COR-L47 (cell line): Measurements from ENCODE around the gene C1orf232.

ENCODE experiments used
- DNase-seq: peaks from one replicate; lab custom pipeline; 2025; lab: John Stamatoyannopoulos, UW

C1orf232 gene

GRCh38 chr1:26156285-26157038 lies 12.3 kb downstream of the C1orf232 start:
- DNase-seq, result peak; percentile 58

- DNase-seq, result no peak
These were observed 13.1 kb downstream of the C1orf232 start for GRCh38 chr1:26155370-26156284.

GRCh38 chr1:26154750-26155149 lies 14.0 kb downstream of the C1orf232 start:
- no peak for DNase-seq

- no peak for DNase-seq
These were observed 14.7 kb downstream of the C1orf232 start for GRCh38 chr1:26153966-26154532.

GRCh38 chr1:26148887-26149286 lies 19.9 kb downstream of the C1orf232 start:
- no peak for DNase-seq

- DNase-seq, result no peak
These were observed 22.8 kb downstream of the C1orf232 start for GRCh38 chr1:26145960-26146294.

DNA sequence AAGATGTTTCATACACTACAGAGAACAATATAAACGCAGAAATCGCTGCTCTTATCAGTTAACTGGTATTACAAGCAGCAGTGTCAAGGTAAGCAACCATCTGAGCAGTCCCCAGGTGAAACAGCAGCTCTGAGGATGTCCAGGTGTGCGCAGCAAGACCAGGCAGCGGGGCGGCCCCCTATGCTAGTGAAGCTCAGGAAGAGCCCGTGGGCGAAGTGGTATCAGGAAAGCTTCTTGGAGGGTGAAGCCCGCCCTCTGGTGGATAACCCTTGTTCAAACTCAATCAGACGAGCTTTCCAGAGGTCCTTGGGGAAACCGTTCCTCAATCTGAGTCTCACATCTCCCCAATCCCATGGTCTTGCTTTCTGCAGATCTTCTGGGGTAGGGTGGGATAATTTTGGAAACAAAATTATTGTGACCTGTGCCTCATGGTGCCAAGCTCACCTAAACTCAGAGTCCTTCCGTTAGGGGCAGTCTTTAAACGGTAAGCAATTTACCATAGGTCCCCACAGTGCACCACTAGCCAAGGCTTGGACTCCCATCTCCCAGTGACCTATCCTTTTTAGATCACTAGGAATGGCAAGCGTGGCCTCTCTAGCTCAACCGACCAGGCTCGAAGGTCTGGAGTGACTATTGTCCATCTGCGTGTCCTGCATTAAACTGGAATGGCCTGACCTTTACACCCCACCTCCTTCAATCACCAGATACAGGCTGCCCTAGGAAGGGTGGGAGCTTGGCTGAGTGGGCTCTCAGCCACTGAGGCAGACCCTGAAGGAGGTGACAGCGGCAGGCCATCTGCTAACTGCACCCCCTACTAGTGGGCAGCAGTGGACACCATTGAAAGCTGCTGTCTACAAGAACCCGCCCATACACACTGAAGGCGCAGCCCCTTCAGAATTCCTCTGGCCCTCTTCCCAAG lies 23.5 kb downstream of the C1orf232 start:
- DNase-seq, result peak; percentile 92

GRCh38 chr1:26142159-26142558 lies 26.6 kb downstream of the C1orf232 start:
- no peak for DNase-seq

GRCh38 chr1:26138974-26139558 lies 29.7 kb downstream of the C1orf232 start:
- DNase-seq, result no peak

- no peak for DNase-seq
These were observed 34.3 kb downstream of the C1orf232 start for GRCh38 chr1:26134466-26134865.

DNA sequence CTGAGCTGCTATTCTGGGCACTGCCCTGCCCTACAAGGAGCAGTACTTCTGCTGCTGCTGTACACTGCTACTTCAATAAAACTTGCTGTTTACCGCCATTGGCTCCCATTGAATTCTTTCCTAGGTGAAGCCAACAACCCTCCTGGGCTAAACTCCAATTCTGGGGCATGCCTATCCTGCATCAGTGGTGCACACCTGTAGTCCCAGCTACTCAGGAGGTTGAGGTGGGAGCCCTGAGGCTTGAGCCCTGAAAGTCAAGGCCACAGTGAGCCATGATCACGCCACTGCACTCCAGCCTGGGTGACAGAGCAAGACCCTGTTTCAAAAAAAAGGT lies 36.0 kb downstream of the C1orf232 start:
- no peak for DNase-seq

GRCh38 chr1:26132128-26132833 lies 36.5 kb downstream of the C1orf232 start:
- DNase-seq, result no peak

DNA sequence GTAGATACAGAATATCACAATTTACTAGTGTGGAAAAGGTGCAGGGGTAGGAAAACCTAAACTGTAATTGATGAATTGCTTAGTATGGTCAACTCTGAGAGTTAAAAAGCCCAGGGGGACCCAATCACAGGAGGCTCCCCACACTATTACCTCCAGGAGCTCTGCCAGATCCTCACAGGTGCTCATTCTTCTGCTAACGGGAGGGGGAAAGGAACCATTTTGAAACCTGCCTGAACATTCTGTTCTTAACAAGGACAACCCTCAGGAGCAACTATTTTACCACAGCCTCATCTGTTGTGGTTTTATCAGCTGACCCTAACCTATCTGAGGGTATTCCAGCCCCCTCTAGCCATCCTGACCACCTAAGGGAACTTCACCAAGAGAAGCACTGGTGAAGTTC lies 38.1 kb downstream of the C1orf232 start:
- DNase-seq, result no peak

- no peak for DNase-seq
These were observed 39.0 kb downstream of the C1orf232 start for GRCh38 chr1:26129778-26130177.

- DNase-seq, result no peak
These were observed 41.3 kb downstream of the C1orf232 start for GRCh38 chr1:26127235-26128163.

DNA sequence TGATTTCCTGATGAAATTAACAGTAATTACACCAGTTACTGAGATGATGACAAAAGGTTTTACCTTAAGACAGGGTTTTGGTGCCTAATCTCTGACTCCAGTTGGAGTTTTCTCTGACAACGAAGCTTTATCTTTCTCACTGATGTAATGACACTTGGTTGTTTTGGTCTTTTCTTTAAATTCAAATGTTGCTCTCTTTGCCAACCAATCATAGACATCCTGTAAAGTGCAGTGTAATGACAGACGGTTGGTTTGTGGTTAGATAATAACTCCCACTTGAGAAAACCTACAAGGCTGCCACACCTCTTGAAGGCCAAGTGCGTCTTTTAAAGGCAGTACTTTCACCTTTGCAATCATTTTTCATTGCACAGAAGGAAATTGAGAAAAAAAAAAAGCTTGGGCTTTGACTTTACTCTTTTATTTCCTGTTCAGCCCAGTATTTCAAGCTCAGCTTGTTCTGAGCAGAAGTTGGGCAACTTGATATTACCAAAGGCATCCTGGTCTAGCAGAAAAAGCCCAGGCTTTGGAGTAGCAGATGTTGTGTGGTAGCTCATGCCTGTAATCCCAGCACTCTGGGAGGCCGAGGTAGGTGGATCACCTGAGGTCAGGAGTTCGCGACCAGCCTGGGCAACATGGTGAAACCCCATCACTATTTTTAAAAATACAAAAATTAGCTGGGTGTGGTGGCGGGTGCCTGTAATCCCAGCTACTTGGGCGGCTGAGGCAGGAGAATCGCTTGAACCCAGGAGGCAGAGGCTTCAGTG lies 42.3 kb downstream of the C1orf232 start:
- no peak for DNase-seq

DNA sequence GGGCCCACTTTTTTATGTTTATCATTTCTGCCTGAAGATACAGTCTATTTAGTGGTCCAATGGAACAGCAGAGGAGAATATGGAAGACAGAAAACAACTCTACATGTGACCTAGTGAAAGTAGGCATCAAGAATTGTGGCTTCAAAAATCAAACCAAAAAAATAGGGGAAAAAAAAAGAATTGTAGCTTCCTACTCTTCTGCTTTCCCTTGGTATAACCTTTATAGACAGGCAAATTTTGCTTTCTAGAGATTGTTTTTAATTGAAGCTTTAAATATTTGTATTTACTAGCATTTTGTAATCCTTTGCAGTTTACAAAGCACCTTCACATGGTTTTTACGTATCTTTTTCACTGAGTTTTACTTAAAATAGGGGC lies 42.8 kb downstream of the C1orf232 start:
- DNase-seq, result no peak

DNA sequence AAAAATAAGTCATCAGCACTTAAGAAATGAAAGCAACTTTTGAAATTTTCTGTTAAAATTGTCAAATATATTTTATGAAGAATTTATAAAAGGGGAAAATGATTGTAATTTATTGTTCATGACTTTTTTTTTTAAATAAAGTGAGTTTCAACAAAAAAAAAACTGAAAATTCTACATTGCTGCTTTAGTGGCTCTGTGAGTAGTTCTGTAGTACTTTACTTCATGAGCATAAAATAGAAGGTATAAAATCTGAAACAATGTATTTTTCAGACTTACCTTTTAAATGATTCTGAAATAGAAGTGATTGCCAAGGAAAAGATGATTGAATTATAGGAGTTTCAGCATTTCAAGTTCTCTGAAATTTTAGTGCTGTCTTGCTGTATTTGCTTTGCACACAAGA lies 43.4 kb downstream of the C1orf232 start:
- no peak for DNase-seq
